Stimulated activated naive B cell treated with anti-CD40 and anti-IgM and Interleukin-4, amounts not matched to agents 10 μg/mL and 1 μg/mL and 100 μg/mL, for 72 hours (primary cell): ENCODE data around the gene TBC1D20.

ENCODE experiments used
- ATAC-seq, 2 donors: fragments of 150-1000 bp; cut with Tn5 transposase; replicated peaks; 2 replicates each; pipeline ENCODE4 v1.10.0; 2021; ENCODE audit warnings: moderate library complexity in 1 of 2
- DNase-seq: peaks from one replicate; pipeline ENCODE4 v3.0.0; 2021
- H3K27ac Mint-ChIP-seq: one replicate; pipeline ENCODE4 v1.8.0; 2022; ENCODE audit warnings: mild to moderate bottlenecking, mixed read lengths
- H3K27me3 Mint-ChIP-seq, 2 donors: one replicate each; pipeline ENCODE4 v1.8.0; 2022; ENCODE audit warnings: mixed read lengths in 2 of 2
- H3K36me3 Mint-ChIP-seq, 2 donors: one replicate each; pipeline ENCODE4 v1.8.0; 2022; ENCODE audit warnings: mixed read lengths in 2 of 2, mild to moderate bottlenecking in 1 of 2
- H3K4me1 Mint-ChIP-seq, 2 donors: one replicate each; pipeline ENCODE4 v1.8.0; 2022; ENCODE audit warnings: mixed read lengths in 2 of 2, mild to moderate bottlenecking in 1 of 2
- H3K4me3 Mint-ChIP-seq, 2 donors: one replicate each; pipeline ENCODE4 v1.8.0; 2022; ENCODE audit warnings: mild to moderate bottlenecking in 2 of 2, mixed read lengths in 2 of 2, moderate library complexity in 1 of 2
- H3K9me3 Mint-ChIP-seq, 2 donors: one replicate each; pipeline ENCODE4 v1.8.0; 2022; ENCODE audit warnings: mixed read lengths in 2 of 2, mild to moderate bottlenecking in 1 of 2

The TBC1D20 gene

DNA sequence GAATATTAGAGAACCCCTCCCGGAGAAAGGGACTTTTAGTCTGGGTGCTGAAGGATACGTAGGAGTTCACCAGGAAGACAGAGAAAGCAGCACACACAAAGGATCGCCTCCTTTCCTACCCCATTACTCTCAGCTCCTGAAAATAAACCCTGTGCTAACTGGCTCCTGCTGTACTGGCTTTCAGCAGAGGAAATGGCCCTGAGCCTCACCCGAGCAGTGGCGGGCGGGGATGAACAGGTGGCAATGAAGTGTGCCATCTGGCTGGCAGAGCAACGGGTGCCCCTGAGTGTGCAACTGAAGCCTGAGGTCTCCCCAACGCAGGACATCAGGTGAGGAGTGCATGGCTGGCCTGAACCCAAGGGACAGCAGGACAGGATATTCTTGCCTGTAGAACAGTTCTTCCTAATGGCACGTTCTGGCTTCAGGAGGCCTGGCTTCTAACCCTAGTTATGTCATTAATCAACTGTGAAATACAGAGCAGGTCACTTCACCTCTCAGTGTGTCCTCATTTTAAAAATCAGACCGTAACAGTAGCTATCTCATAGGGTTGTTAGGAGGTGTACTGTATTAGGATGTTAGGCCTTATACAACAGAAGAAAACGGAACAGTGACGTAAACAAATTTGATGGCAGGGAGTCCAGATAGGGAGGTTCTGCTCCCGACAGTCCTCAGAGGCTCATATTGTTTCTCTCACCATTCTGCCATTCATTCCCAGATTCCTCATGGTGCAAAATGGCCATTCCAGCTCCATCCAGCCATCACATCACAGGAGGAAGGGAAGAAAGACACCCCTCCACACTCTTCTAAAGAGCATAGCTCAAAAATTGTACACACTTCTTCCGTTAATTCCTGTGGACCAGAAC is 52.4 kb downstream of the TBC1D20 start:
- ATAC-seq (no peak), DNase-seq (no peak)
- H3K4me3 Mint-ChIP-seq = peak overlapping the region; percentile 96
- no peaks in the 10 kb centered on the region for H3K9me3 Mint-ChIP-seq
- peaks cover 34 to 62% of the 10 kb centered on the region in 2 donors for H3K4me1 Mint-ChIP-seq
- peaks cover 23 to 47% of the 10 kb centered on the region in 2 donors for H3K36me3 Mint-ChIP-seq
- no peaks in the 10 kb centered on the region for H3K27me3 Mint-ChIP-seq
- peak overlapping the region; percentile 95 for H3K27ac Mint-ChIP-seq

GRCh38 chr20:408843-409696 is 53.3 kb downstream of the TBC1D20 start:
- ATAC-seq = peak; percentile 26 to 33

GRCh38 chr20:407953-408842 is 54.1 kb downstream of the TBC1D20 start, which contains the start of gene RBCK1:
Gene RBCK1, plus strand, starts transcription at chr20:408299. Its CDS starts 459 bp downstream, at chr20:408758.
- H3K4me3 Mint-ChIP-seq = peak within 1 kb of the TSS; percentile 96
- ATAC-seq (peak; percentile 82 to 84), DNase-seq (peak; percentile 82)
- H3K9me3 Mint-ChIP-seq = no peaks in the 10 kb centered on the region
- H3K4me1 Mint-ChIP-seq = peaks cover 30 to 50% of the 10 kb centered on the region in 2 donors
- H3K27me3 Mint-ChIP-seq = no peaks in the 10 kb centered on the region
- H3K27ac Mint-ChIP-seq = peak within 1 kb of the TSS; percentile 95
- H3K36me3 Mint-ChIP-seq = peaks cover 21 to 44% of the 10 kb centered on the region in 2 donors

More at GRCh38 chr20:408843-409696, 53.3 kb downstream of the TBC1D20 start:
- DNase-seq = no peak
- no peaks in the 10 kb centered on the region for H3K9me3 Mint-ChIP-seq
- H3K36me3 Mint-ChIP-seq = peaks cover 22 to 47% of the 10 kb centered on the region in 2 donors
- H3K4me1 Mint-ChIP-seq = peaks cover 34 to 59% of the 10 kb centered on the region in 2 donors
- no peaks in the 10 kb centered on the region for H3K27me3 Mint-ChIP-seq
- peak overlapping the region; percentile 96 for H3K4me3 Mint-ChIP-seq
- peak overlapping the region; percentile 95 for H3K27ac Mint-ChIP-seq

DNA sequence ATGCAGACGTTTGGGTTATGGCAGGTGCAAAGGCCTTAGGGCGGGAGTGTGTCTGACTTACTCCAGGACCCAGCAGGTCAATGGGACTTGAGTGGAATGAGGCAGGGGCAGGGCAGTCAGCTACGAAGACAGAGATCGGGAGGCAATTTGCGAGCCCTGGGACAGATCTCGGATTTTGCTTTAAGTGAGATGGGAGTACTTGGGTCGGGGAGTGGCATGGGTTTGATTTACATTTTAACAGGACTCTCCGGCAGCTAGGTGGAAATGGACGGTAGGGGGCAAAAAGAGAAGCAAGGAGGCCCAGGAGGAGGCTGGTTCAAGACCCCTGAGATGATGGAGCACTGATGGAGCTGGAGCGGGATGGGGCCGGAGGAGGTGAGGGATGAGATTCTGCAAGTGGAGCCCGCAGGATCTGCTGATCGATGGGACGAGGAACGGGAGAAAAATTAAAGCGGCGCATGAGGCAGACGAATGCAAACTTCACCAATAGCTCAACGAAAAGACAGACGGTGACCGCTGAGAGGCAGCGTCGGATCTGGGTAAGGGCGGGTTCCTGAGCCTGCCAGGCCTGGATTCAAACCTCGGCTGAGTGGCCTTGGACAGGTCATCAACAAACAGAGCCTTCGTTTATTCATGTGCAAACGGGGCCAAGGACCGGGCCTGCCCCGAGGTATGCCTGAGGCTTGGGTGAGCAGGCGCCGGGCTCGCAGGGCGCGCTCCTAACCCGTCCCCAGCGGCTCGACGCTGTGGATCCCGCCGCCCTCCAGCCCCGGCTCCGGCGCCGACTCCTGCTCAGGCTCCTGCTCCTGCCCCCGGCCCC is 55.0 kb downstream of the TBC1D20 start:
- Mint-ChIP-seq H3K9me3 (no peaks in the 10 kb centered on the region), H3K36me3 (peaks cover 19 to 36% of the 10 kb centered on the region in 2 donors), H3K4me1 (peaks cover 30 to 49% of the 10 kb centered on the region in 2 donors), H3K27ac (peak overlapping the region; percentile 92), H3K27me3 (no peaks in the 10 kb centered on the region), H3K4me3 (peak overlapping the region; percentile 88 to 89)
- ATAC-seq (peak; percentile 72 to 75), DNase-seq (peak; percentile 69)

DNA sequence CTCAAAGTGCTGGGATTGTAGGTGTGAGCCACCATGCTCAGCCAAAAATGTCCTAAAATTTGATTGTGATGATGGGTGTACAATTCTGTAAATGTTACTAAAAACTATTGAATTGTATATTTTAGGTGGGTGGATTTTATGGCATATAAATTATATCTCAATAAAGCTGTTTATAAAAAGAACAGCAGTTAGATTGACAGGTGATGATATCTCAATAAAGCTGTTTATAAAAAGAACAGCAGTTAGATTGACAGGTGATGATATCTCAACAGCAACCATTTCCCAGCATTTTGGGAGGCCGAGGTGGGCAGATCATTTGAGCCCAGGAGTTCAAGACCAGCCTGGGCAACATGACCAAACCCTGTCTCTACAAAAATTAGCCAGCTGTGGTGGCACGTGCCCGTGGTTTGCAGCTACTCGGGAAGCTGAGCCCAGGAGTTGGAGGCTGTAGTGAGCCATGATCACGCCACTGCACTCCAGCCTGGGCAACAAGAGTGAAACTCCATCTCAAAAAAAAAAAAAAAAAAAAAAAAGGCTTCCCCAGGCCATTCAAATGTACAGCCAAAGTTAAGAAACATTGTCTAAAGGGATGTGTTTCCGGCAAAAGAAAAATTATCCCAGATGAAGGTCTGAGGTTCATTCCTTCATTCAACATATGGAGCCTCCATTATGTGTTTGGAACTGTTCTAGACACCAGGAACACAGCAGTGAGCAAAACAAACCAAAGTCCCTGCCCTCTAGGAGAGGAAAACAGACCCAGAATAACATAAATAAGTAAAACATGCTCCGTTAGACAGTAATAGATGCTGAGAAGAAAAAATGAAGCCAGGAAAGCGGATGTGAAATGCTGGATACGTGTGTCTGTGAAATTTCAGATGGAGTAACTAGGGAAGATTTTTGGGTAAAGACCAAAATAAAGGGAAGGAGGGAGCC is 55.9 kb downstream of the TBC1D20 start:
- peak overlapping the region; percentile 92 for H3K27ac Mint-ChIP-seq
- H3K4me3 Mint-ChIP-seq = peak overlapping the region; percentile 88 to 89
- H3K4me1 Mint-ChIP-seq = peaks cover 34 to 45% of the 10 kb centered on the region in 2 donors
- H3K27me3 Mint-ChIP-seq = no peaks in the 10 kb centered on the region
- no peak for ATAC-seq
- H3K9me3 Mint-ChIP-seq = no peaks in the 10 kb centered on the region
- DNase-seq = no peak
- peaks cover 14 to 28% of the 10 kb centered on the region in 2 donors for H3K36me3 Mint-ChIP-seq

DNA sequence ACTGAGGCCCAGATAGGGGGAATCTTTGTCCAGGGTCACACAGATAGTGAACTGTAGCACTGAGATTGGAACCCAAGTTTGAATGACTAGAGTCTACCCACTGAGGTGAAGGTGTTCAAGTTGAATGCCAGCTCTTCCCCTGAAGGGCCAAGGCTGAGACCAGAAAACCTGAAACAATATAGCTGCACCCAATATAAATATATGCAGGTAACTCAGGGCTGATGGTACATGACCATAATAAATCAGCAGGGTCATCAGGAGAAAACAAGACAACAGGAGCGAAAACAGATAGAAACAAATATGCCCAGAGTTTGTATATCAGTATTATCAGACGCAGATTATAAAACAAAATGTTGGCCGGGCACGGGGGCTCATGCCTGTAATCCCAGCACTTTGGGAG is 58.2 kb downstream of the TBC1D20 start:
- Mint-ChIP-seq H3K4me1 (peaks cover 18 to 21% of the 10 kb centered on the region in 2 donors), H3K36me3 (peaks cover 4% of the 10 kb centered on the region in 2 donors), H3K9me3 (no peaks in the 10 kb centered on the region), H3K27me3 (no peaks in the 10 kb centered on the region), H3K4me3 (no peak overlapping the region), H3K27ac (no peak overlapping the region)
- no peak for DNase-seq
- no peak for ATAC-seq

DNA sequence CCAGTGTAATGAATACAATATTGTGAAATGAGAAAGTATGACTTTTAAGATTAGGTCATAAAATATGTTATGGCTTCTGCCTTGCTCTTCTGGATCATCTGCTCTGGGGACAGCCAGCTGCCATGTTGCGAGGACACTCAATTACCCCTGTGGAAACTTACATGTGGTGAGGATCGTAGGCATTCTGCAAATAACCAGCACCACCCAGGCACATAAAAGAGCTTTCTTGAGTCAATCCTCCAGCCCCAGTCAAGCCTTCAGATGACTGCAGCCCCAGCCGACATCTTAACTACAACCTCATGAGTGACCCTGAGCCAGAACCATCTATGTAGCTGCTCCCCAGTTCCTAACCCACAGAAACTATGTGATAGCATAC is 58.8 kb downstream of the TBC1D20 start:
- peaks cover 0 to 2% of the 10 kb centered on the region in 2 donors for H3K36me3 Mint-ChIP-seq
- H3K9me3 Mint-ChIP-seq = no peaks in the 10 kb centered on the region
- no peaks in the 10 kb centered on the region for H3K27me3 Mint-ChIP-seq
- H3K4me3 Mint-ChIP-seq = no peak overlapping the region
- DNase-seq (no peak), ATAC-seq (no peak)
- no peak overlapping the region for H3K27ac Mint-ChIP-seq
- peaks cover 15 to 18% of the 10 kb centered on the region in 2 donors for H3K4me1 Mint-ChIP-seq

- Mint-ChIP-seq H3K27ac (no peak overlapping the region), H3K4me3 (no peak overlapping the region), H3K4me1 (peaks cover 15 to 18% of the 10 kb centered on the region in 2 donors), H3K36me3 (peaks cover 0 to 5% of the 10 kb centered on the region in 2 donors), H3K9me3 (no peaks in the 10 kb centered on the region), H3K27me3 (no peaks in the 10 kb centered on the region)
- DNase-seq (no peak), ATAC-seq (no peak)
Measured at GRCh38 chr20:402898-403581, 59.3 kb downstream of the TBC1D20 start.

DNA sequence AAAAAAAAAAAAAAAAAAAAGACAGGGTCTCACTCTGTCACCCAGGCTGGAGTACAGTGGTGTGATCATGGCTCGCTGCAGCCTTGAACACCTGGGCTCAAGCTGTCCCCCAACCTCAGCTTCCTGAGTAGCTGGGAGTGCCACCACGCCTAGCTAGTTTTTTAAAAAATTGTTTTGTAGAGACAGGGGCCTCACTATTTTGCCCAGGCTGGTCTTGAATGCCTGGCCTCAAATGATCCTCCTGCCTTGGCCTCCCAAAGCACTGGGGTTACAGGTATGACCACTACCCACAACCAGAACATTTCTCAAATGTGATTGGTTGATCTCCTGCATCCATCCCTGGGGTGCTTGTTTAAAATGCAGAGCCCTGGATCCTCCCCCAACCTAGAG is 59.8 kb downstream of the TBC1D20 start:
- DNase-seq (no peak), ATAC-seq (no peak)
- Mint-ChIP-seq H3K36me3 (peaks cover 5 to 7% of the 10 kb centered on the region in 2 donors), H3K27me3 (no peaks in the 10 kb centered on the region), H3K4me3 (no peak overlapping the region), H3K27ac (no peak overlapping the region), H3K4me1 (peaks cover 15 to 17% of the 10 kb centered on the region in 2 donors), H3K9me3 (no peaks in the 10 kb centered on the region)

DNA sequence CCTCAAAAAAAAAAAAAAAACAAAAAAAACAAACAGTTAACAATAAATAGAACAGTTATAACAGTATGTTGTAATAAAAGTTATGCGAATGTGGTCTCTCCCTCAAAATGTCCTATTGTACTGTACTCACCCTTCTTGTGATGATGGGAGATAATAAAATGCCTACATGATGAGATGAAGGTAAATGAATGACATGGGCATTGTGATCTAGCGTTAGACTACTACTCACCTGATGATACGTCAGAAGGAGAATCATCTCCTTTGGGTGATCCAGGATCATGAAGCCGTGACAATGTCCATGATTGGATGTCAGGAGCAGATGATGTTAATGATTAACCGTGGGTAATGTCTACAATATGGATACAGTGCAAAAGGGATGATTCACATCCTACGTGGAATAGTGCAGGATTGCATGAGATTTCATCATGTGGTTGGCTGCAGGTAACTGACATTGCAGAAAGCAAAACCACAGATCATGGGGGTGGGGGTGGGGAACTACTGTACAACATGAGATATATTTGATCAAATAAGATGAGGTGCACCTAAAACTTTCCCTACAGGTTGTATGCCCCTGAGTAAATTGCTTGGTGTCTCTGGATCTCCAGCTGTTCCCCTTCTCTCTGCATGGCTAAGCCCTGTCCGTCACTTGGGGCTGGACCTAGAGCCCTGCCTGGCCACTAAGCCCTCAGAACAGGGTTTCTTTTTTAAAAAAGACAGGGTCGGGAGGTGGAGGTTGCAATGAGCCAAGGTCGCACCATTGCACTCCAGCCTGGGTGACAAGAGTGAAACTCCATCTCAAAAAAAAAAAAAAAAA is 60.4 kb downstream of the TBC1D20 start:
- H3K4me1 Mint-ChIP-seq = peaks cover 8 to 11% of the 10 kb centered on the region in 2 donors
- H3K4me3 Mint-ChIP-seq = no peak overlapping the region
- H3K36me3 Mint-ChIP-seq = peaks cover 8 to 12% of the 10 kb centered on the region in 2 donors
- no peaks in the 10 kb centered on the region for H3K9me3 Mint-ChIP-seq
- DNase-seq = no peak
- H3K27ac Mint-ChIP-seq = no peak overlapping the region
- ATAC-seq = no peak
- no peaks in the 10 kb centered on the region for H3K27me3 Mint-ChIP-seq
